ENCODE measurements around the gene C6orf120.

The C6orf120 gene

GRCh38 chr6:169709293-169709692, 7.4 kb downstream of the C6orf120 start:
- Histone ChIP-seq H4K8ac (ENCODE audit: low read depth, low read length) (no peak overlapping the region), H2AFZ (ENCODE audit: insufficient read depth, low read length, poor library complexity) (no peak overlapping the region), H3K79me1 (ENCODE audit: low read length) (no peaks in the 10 kb centered on the region), H3K4me1 (ENCODE audit: control insufficient read depth in 1 of 2, insufficient read depth in 2 of 2, low read length in 2 of 2) (no peaks in the 10 kb centered on the region), H3K14ac (ENCODE audit: low read length) (no peak overlapping the region), H2AK5ac (ENCODE audit: low read length) (no peak overlapping the region), H3K27ac (ENCODE audit: low read depth, low read length) (no peak overlapping the region), H3K4me2 (ENCODE audit: low read length) (no peak overlapping the region), H2BK12ac (ENCODE audit: low read length) (no peak overlapping the region), H3K27me3 (ENCODE audit: insufficient read depth, low read length) (no peaks in the 10 kb centered on the region), H2BK120ac (ENCODE audit: insufficient read depth, low read length, poor library complexity) (no peak overlapping the region), H4K12ac (ENCODE audit: low read depth, low read length) (no peak overlapping the region), H3K18ac (ENCODE audit: low read length) (no peak overlapping the region), H2BK5ac (ENCODE audit: low read depth, low read length, poor library complexity) (no peak overlapping the region), H3K79me2 (ENCODE audit: control insufficient read depth, insufficient read depth, low read length, poor library complexity) (no peaks in the 10 kb centered on the region), H3K9ac (ENCODE audit: low read length) (no peak overlapping the region), H4K91ac (ENCODE audit: low read depth, low read length) (no peak overlapping the region), H3K4ac (ENCODE audit: low read depth, low read length) (no peak overlapping the region), H3K9me3 (ENCODE audit: insufficient read depth, low read depth, low read length) (no peaks in the 10 kb centered on the region), H3K36me3 (ENCODE audit: control insufficient read depth in 1 of 2, insufficient read depth in 2 of 2, low read length in 2 of 2) (peaks cover 11 to 18% of the 10 kb centered on the region in 2 experiments), H3K23ac (ENCODE audit: low read length) (no peak overlapping the region), H3K4me3 (ENCODE audit: low read depth, low read length) (no peak overlapping the region)
- DNase-seq = no peak

GRCh38 chr6:169710009-169710408, 8.1 kb downstream of the C6orf120 start:
- WGBS (ENCODE audit: extremely low coverage, insufficient coverage, insufficient read length) = no CpG with 5 or more reads among the region's 3 CpGs
- no peak overlapping the region for H2BK12ac ChIP-seq (ENCODE audit: low read length)
- DNase-seq = no peak

GRCh38 chr6:169714178-169714577, 12.3 kb downstream of the C6orf120 start:
- H3K79me2 ChIP-seq (ENCODE audit: control insufficient read depth, insufficient read depth, low read length, poor library complexity) = no peaks in the 10 kb centered on the region
- no peak overlapping the region for H3K9ac ChIP-seq (ENCODE audit: low read length)
- H4K12ac ChIP-seq (ENCODE audit: low read depth, low read length) = no peak overlapping the region
- no peaks in the 10 kb centered on the region for H3K9me3 ChIP-seq (ENCODE audit: insufficient read depth, low read depth, low read length)
- no peaks in the 10 kb centered on the region for H3K27me3 ChIP-seq (ENCODE audit: insufficient read depth, low read length)
- WGBS (ENCODE audit: extremely low coverage, insufficient coverage, insufficient read length) = no CpG with 5 or more reads among the region's 2 CpGs
- H3K4me2 ChIP-seq (ENCODE audit: low read length) = no peak overlapping the region
- no peak overlapping the region for H2BK120ac ChIP-seq (ENCODE audit: insufficient read depth, low read length, poor library complexity)
- H2BK12ac ChIP-seq (ENCODE audit: low read length) = no peak overlapping the region
- H2BK5ac ChIP-seq (ENCODE audit: low read depth, low read length, poor library complexity) = no peak overlapping the region
- H3K4me1 ChIP-seq (ENCODE audit: control insufficient read depth in 1 of 2, insufficient read depth in 2 of 2, low read length in 2 of 2) = no peaks in the 10 kb centered on the region
- no peak overlapping the region for H3K23ac ChIP-seq (ENCODE audit: low read length)
- no peak overlapping the region for H3K27ac ChIP-seq (ENCODE audit: low read depth, low read length)
- H3K14ac ChIP-seq (ENCODE audit: low read length) = no peak overlapping the region
- no peak overlapping the region for H2AK5ac ChIP-seq (ENCODE audit: low read length)
- H3K79me1 ChIP-seq (ENCODE audit: low read length) = no peaks in the 10 kb centered on the region
- H4K91ac ChIP-seq (ENCODE audit: low read depth, low read length) = no peak overlapping the region
- no peak overlapping the region for H4K8ac ChIP-seq (ENCODE audit: low read depth, low read length)
- no peak overlapping the region for H3K4ac ChIP-seq (ENCODE audit: low read depth, low read length)
- peaks cover 20 to 25% of the 10 kb centered on the region in 2 experiments for H3K36me3 ChIP-seq (ENCODE audit: control insufficient read depth in 1 of 2, insufficient read depth in 2 of 2, low read length in 2 of 2)
- H3K4me3 ChIP-seq (ENCODE audit: low read depth, low read length) = no peak overlapping the region
- no peak overlapping the region for H3K18ac ChIP-seq (ENCODE audit: low read length)
- DNase-seq = no peak
- H2AFZ ChIP-seq (ENCODE audit: insufficient read depth, low read length, poor library complexity) = no peak overlapping the region

More at GRCh38 chr6:169710009-169710408, 8.1 kb downstream of the C6orf120 start:
- no peaks in the 10 kb centered on the region for H3K79me1 ChIP-seq (ENCODE audit: low read length)
- no peak overlapping the region for H2AK5ac ChIP-seq (ENCODE audit: low read length)
- no peak overlapping the region for H3K4me2 ChIP-seq (ENCODE audit: low read length)
- H3K4ac ChIP-seq (ENCODE audit: low read depth, low read length) = no peak overlapping the region
- no peak overlapping the region for H3K4me3 ChIP-seq (ENCODE audit: low read depth, low read length)
- no peak overlapping the region for H3K27ac ChIP-seq (ENCODE audit: low read depth, low read length)
- no peaks in the 10 kb centered on the region for H3K4me1 ChIP-seq (ENCODE audit: control insufficient read depth in 1 of 2, insufficient read depth in 2 of 2, low read length in 2 of 2)
- H3K9me3 ChIP-seq (ENCODE audit: insufficient read depth, low read depth, low read length) = no peaks in the 10 kb centered on the region
- no peaks in the 10 kb centered on the region for H3K27me3 ChIP-seq (ENCODE audit: insufficient read depth, low read length)
- H3K18ac ChIP-seq (ENCODE audit: low read length) = no peak overlapping the region
- H3K36me3 ChIP-seq (ENCODE audit: control insufficient read depth in 1 of 2, insufficient read depth in 2 of 2, low read length in 2 of 2) = peaks cover 12 to 19% of the 10 kb centered on the region in 2 experiments
- no peak overlapping the region for H4K12ac ChIP-seq (ENCODE audit: low read depth, low read length)
- H3K14ac ChIP-seq (ENCODE audit: low read length) = no peak overlapping the region
- no peak overlapping the region for H2AFZ ChIP-seq (ENCODE audit: insufficient read depth, low read length, poor library complexity)
- no peak overlapping the region for H2BK5ac ChIP-seq (ENCODE audit: low read depth, low read length, poor library complexity)
- no peak overlapping the region for H2BK120ac ChIP-seq (ENCODE audit: insufficient read depth, low read length, poor library complexity)
- no peaks in the 10 kb centered on the region for H3K79me2 ChIP-seq (ENCODE audit: control insufficient read depth, insufficient read depth, low read length, poor library complexity)
- H4K8ac ChIP-seq (ENCODE audit: low read depth, low read length) = no peak overlapping the region
- no peak overlapping the region for H3K9ac ChIP-seq (ENCODE audit: low read length)
- no peak overlapping the region for H4K91ac ChIP-seq (ENCODE audit: low read depth, low read length)
- no peak overlapping the region for H3K23ac ChIP-seq (ENCODE audit: low read length)

GRCh38 chr6:169714595-169714994, 12.7 kb downstream of the C6orf120 start:
- no CpG with 5 or more reads among the region's 9 CpGs for WGBS (ENCODE audit: extremely low coverage, insufficient coverage, insufficient read length)
- H2AK5ac ChIP-seq (ENCODE audit: low read length) = no peak overlapping the region

More at GRCh38 chr6:169714595-169714994, 12.7 kb downstream of the C6orf120 start:
- no peak for DNase-seq
- no peaks in the 10 kb centered on the region for H3K27me3 ChIP-seq (ENCODE audit: insufficient read depth, low read length)
- no peak overlapping the region for H3K27ac ChIP-seq (ENCODE audit: low read depth, low read length)
- H3K4me1 ChIP-seq (ENCODE audit: control insufficient read depth in 1 of 2, insufficient read depth in 2 of 2, low read length in 2 of 2) = no peaks in the 10 kb centered on the region
- no peak overlapping the region for H4K91ac ChIP-seq (ENCODE audit: low read depth, low read length)
- H3K79me2 ChIP-seq (ENCODE audit: control insufficient read depth, insufficient read depth, low read length, poor library complexity) = no peaks in the 10 kb centered on the region
- no peak overlapping the region for H3K9ac ChIP-seq (ENCODE audit: low read length)
- no peak overlapping the region for H2BK12ac ChIP-seq (ENCODE audit: low read length)
- H3K4me3 ChIP-seq (ENCODE audit: low read depth, low read length) = no peak overlapping the region
- H3K36me3 ChIP-seq (ENCODE audit: control insufficient read depth in 1 of 2, insufficient read depth in 2 of 2, low read length in 2 of 2) = peaks cover 20 to 25% of the 10 kb centered on the region in 2 experiments
- no peak overlapping the region for H2BK120ac ChIP-seq (ENCODE audit: insufficient read depth, low read length, poor library complexity)
- H3K4me2 ChIP-seq (ENCODE audit: low read length) = no peak overlapping the region
- H4K12ac ChIP-seq (ENCODE audit: low read depth, low read length) = no peak overlapping the region
- no peak overlapping the region for H3K23ac ChIP-seq (ENCODE audit: low read length)
- no peak overlapping the region for H3K18ac ChIP-seq (ENCODE audit: low read length)
- H2AFZ ChIP-seq (ENCODE audit: insufficient read depth, low read length, poor library complexity) = no peak overlapping the region
- no peak overlapping the region for H4K8ac ChIP-seq (ENCODE audit: low read depth, low read length)
- H3K4ac ChIP-seq (ENCODE audit: low read depth, low read length) = no peak overlapping the region
- H3K14ac ChIP-seq (ENCODE audit: low read length) = no peak overlapping the region
- no peaks in the 10 kb centered on the region for H3K79me1 ChIP-seq (ENCODE audit: low read length)
- no peak overlapping the region for H2BK5ac ChIP-seq (ENCODE audit: low read depth, low read length, poor library complexity)
- H3K9me3 ChIP-seq (ENCODE audit: insufficient read depth, low read depth, low read length) = no peaks in the 10 kb centered on the region

All from trophoblast cell (in vitro differentiated cells and primary cell).